ENCODE measurements around the gene XIRP2.

The XIRP2 gene

DNA sequence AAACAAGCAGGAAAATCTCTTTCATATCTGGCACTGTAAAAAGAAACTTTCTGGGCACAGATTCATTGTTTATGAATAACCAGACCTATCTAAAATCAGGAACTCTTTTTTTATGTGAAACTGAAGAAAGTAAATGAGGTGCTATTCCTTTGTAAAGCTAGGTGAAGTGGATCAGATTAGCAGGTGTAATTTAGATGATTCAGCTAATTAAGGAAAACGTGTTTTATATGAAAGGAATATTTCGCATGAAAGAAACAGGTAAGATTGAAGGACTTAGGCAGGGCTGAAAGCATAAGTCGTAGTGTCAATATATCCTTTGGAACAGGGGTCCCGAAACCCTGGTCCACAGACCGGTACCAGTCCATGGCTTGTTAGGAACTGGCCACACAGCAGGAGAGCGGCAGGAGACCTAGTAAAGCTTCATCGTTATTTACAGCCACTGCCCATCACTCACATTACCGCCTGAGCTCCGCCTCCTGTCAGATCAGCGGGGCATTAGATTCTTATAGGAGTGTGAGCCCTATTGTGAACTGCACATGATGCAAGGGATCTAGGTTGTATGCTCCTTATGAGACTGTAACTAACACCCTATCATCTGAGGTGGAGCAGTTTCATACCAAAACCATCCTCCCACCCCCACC lies 20.3 kb upstream of the XIRP2 start:
- H3K4ac ChIP-seq (ENCODE audit: low read depth, low read length), result no peak overlapping the region
- 100% methylated on average over 2 of the region's 10 CpGs for WGBS (ENCODE audit: extremely low coverage, insufficient coverage, low lambda C conversion rate)

DNA sequence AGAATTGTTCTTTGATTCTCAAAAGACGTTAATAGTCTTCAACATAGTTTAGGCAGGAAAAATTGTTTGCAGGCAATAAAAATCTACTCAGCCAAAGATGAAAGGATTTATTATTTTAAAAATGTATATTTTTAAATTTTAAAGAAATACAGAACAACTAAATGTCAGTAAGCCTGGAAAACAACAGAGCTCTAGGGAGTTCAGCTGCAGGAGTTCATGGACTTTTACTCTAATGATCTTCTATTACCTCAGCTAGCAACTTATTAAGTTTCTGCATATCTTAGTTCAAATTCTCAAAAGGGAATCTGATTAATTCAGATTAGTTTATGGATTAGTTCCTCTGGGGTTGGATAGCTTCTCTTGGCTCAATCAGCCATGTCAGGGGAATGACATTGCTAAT lies 17.9 kb upstream of the XIRP2 start:
- no peaks in the 10 kb centered on the region for H3K79me2 ChIP-seq (ENCODE audit: control insufficient read depth, insufficient read depth, low read length)
- H3K9ac ChIP-seq (ENCODE audit: low read length), result no peak overlapping the region
- H2BK5ac ChIP-seq (ENCODE audit: low read length), result no peak overlapping the region
- no peak overlapping the region for H3K27ac ChIP-seq (ENCODE audit: low read depth, low read length)
- H3K36me3 ChIP-seq (ENCODE audit: control insufficient read depth, insufficient read depth, low read length), result no peaks in the 10 kb centered on the region
- H2BK15ac ChIP-seq (replicated peaks; ENCODE audit: low read depth), result no peak overlapping the region
- no peak overlapping the region for H3K18ac ChIP-seq (ENCODE audit: low read length)
- no peaks in the 10 kb centered on the region for H3K27me3 ChIP-seq (ENCODE audit: insufficient read depth, low read length, poor library complexity)
- no peak overlapping the region for H2BK120ac ChIP-seq (ENCODE audit: low read depth, low read length)
- H3K4me2 ChIP-seq (ENCODE audit: low read length), result no peak overlapping the region
- H3K56ac ChIP-seq (ENCODE audit: low read length), result no peak overlapping the region
- no peak overlapping the region for H3K4me3 ChIP-seq (ENCODE audit: low read length)
- no peak for DNase-seq
- no peak overlapping the region for H3K4ac ChIP-seq (ENCODE audit: low read depth, low read length)
- H4K5ac ChIP-seq (ENCODE audit: low read length), result no peak overlapping the region
- H3K4me1 ChIP-seq (ENCODE audit: control insufficient read depth, low read depth, low read length), result no peaks in the 10 kb centered on the region
- no peak overlapping the region for H2AK5ac ChIP-seq (ENCODE audit: low read length)
- no CpG with 5 or more reads among the region's 1 CpG for WGBS (ENCODE audit: extremely low coverage, insufficient coverage, low lambda C conversion rate)
- no peak overlapping the region for H3K23ac ChIP-seq (ENCODE audit: low read length)
- no peaks in the 10 kb centered on the region for H3K79me1 ChIP-seq (ENCODE audit: low read length)
- no peak overlapping the region for H4K8ac ChIP-seq (ENCODE audit: low read depth, low read length)

More for the DNA sequence above, 20.3 kb upstream of the XIRP2 start:
- H3K23ac ChIP-seq (ENCODE audit: low read length), result no peak overlapping the region
- H3K27ac ChIP-seq (ENCODE audit: low read depth, low read length), result no peak overlapping the region
- H3K56ac ChIP-seq (ENCODE audit: low read length), result no peak overlapping the region
- H3K4me1 ChIP-seq (ENCODE audit: control insufficient read depth, low read depth, low read length), result no peaks in the 10 kb centered on the region
- H2BK15ac ChIP-seq (replicated peaks; ENCODE audit: low read depth), result no peak overlapping the region
- no peaks in the 10 kb centered on the region for H3K27me3 ChIP-seq (ENCODE audit: insufficient read depth, low read length, poor library complexity)
- no peak overlapping the region for H4K5ac ChIP-seq (ENCODE audit: low read length)
- no peak overlapping the region for H2BK5ac ChIP-seq (ENCODE audit: low read length)
- H2BK120ac ChIP-seq (ENCODE audit: low read depth, low read length), result no peak overlapping the region
- H3K9ac ChIP-seq (ENCODE audit: low read length), result no peak overlapping the region
- no peak overlapping the region for H2AK5ac ChIP-seq (ENCODE audit: low read length)
- H3K4me3 ChIP-seq (ENCODE audit: low read length), result no peak overlapping the region
- DNase-seq, result no peak
- no peaks in the 10 kb centered on the region for H3K79me2 ChIP-seq (ENCODE audit: control insufficient read depth, insufficient read depth, low read length)
- no peak overlapping the region for H4K8ac ChIP-seq (ENCODE audit: low read depth, low read length)
- no peak overlapping the region for H3K4me2 ChIP-seq (ENCODE audit: low read length)
- no peaks in the 10 kb centered on the region for H3K79me1 ChIP-seq (ENCODE audit: low read length)
- no peaks in the 10 kb centered on the region for H3K36me3 ChIP-seq (ENCODE audit: control insufficient read depth, insufficient read depth, low read length)
- no peak overlapping the region for H3K18ac ChIP-seq (ENCODE audit: low read length)

DNA sequence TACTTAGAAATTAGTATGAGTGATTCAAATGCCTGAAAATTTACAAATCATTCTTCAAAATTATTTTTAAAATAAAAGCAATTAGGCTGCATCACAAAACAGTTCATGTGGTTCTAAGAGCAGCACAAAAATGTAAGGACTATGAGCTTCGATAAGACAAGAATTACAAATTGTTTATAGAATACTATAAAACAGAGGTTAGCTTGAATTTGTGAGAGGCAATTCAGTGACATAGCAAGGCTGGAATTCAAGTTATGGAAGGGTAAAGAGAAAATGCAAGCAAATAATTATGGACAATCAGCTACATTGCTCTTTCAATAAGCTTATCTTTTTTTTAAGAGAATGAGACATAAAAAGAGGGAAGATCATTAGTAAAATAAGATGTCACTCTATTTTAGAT lies 7.1 kb upstream of the XIRP2 start:
- Histone ChIP-seq H3K4me3 (ENCODE audit: low read length) (no peak overlapping the region), H3K4me1 (ENCODE audit: control insufficient read depth, low read depth, low read length) (no peaks in the 10 kb centered on the region), H3K36me3 (ENCODE audit: control insufficient read depth, insufficient read depth, low read length) (no peaks in the 10 kb centered on the region), H3K79me2 (ENCODE audit: control insufficient read depth, insufficient read depth, low read length) (no peaks in the 10 kb centered on the region), H2AK5ac (ENCODE audit: low read length) (no peak overlapping the region), H3K4ac (ENCODE audit: low read depth, low read length) (no peak overlapping the region), H2BK15ac (replicated peaks; ENCODE audit: low read depth) (no peak overlapping the region), H3K56ac (ENCODE audit: low read length) (no peak overlapping the region), H3K4me2 (ENCODE audit: low read length) (no peak overlapping the region), H2BK5ac (ENCODE audit: low read length) (no peak overlapping the region), H3K23ac (ENCODE audit: low read length) (no peak overlapping the region), H4K5ac (ENCODE audit: low read length) (no peak overlapping the region), H3K79me1 (ENCODE audit: low read length) (no peaks in the 10 kb centered on the region), H3K18ac (ENCODE audit: low read length) (no peak overlapping the region), H3K9ac (ENCODE audit: low read length) (no peak overlapping the region), H3K27me3 (ENCODE audit: insufficient read depth, low read length, poor library complexity) (no peaks in the 10 kb centered on the region), H2BK120ac (ENCODE audit: low read depth, low read length) (no peak overlapping the region), H4K8ac (ENCODE audit: low read depth, low read length) (no peak overlapping the region), H3K27ac (ENCODE audit: low read depth, low read length) (no peak overlapping the region)
- DNase-seq, result no peak
- WGBS (ENCODE audit: extremely low coverage, insufficient coverage, low lambda C conversion rate), result no CpG with 5 or more reads among the region's 1 CpG

DNA sequence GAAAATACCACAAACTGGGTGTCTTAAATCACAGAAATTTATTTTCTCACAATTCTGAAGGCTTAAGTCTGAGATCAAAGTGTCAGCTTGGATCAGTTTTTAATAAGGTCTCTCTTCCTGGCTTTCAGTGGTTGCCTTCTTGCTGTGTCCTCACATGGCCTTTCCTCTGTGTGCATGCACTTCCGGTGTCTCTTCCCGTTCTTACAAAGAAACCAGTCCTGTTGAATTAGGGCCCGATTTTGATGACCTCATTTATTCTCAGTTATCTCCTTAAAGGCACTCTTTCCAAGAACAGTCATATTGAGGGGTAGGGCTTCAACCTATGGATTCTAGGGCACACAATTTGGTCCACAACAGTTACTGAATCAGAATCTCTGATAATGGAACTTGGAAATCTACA lies 5.4 kb upstream of the XIRP2 start:
- H2BK5ac ChIP-seq (ENCODE audit: low read length), result no peak overlapping the region
- no peaks in the 10 kb centered on the region for H3K36me3 ChIP-seq (ENCODE audit: control insufficient read depth, insufficient read depth, low read length)
- DNase-seq, result no peak
- H4K8ac ChIP-seq (ENCODE audit: low read depth, low read length), result no peak overlapping the region
- no peak overlapping the region for H3K56ac ChIP-seq (ENCODE audit: low read length)
- H3K4me1 ChIP-seq (ENCODE audit: control insufficient read depth, low read depth, low read length), result no peaks in the 10 kb centered on the region
- H3K4me3 ChIP-seq (ENCODE audit: low read length), result no peak overlapping the region
- no CpG with 5 or more reads among the region's 3 CpGs for WGBS (ENCODE audit: extremely low coverage, insufficient coverage, low lambda C conversion rate)
- no peak overlapping the region for H3K27ac ChIP-seq (ENCODE audit: low read depth, low read length)
- H3K27me3 ChIP-seq (ENCODE audit: insufficient read depth, low read length, poor library complexity), result no peaks in the 10 kb centered on the region
- H3K23ac ChIP-seq (ENCODE audit: low read length), result no peak overlapping the region
- H3K9ac ChIP-seq (ENCODE audit: low read length), result no peak overlapping the region
- no peak overlapping the region for H2BK120ac ChIP-seq (ENCODE audit: low read depth, low read length)
- H3K4ac ChIP-seq (ENCODE audit: low read depth, low read length), result no peak overlapping the region
- no peak overlapping the region for H2AK5ac ChIP-seq (ENCODE audit: low read length)
- H3K79me1 ChIP-seq (ENCODE audit: low read length), result no peaks in the 10 kb centered on the region
- no peak overlapping the region for H3K4me2 ChIP-seq (ENCODE audit: low read length)
- H4K5ac ChIP-seq (ENCODE audit: low read length), result no peak overlapping the region
- no peaks in the 10 kb centered on the region for H3K79me2 ChIP-seq (ENCODE audit: control insufficient read depth, insufficient read depth, low read length)
- no peak overlapping the region for H2BK15ac ChIP-seq (replicated peaks; ENCODE audit: low read depth)
- no peak overlapping the region for H3K18ac ChIP-seq (ENCODE audit: low read length)

DNA sequence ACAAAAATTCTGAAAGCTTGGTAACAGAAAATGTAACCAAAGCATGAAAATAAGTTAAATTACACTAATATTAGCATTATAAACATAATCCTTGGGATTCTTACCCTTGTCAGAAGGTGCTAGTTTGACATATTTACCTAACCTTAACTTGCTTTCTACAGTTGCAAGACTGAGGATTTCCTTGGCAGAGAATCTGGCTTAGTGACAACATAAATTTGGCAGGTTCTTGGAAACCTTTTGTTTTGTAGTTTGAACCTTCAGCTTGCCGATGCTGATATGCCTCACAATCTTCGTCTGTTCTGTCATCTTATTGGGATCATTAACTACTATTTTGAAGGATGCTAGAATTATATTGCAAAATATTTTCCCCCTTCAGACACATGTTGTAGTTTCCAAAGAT lies 3.4 kb downstream of the XIRP2 start:
- no peak overlapping the region for H2BK15ac ChIP-seq (replicated peaks; ENCODE audit: low read depth)
- H4K5ac ChIP-seq (ENCODE audit: low read length), result no peak overlapping the region
- no peak overlapping the region for H2BK120ac ChIP-seq (ENCODE audit: low read depth, low read length)
- no peak overlapping the region for H3K18ac ChIP-seq (ENCODE audit: low read length)
- no peaks in the 10 kb centered on the region for H3K27me3 ChIP-seq (ENCODE audit: insufficient read depth, low read length, poor library complexity)
- H3K4me1 ChIP-seq (ENCODE audit: control insufficient read depth, low read depth, low read length), result no peaks in the 10 kb centered on the region
- no peak overlapping the region for H3K4ac ChIP-seq (ENCODE audit: low read depth, low read length)
- no peak overlapping the region for H2BK5ac ChIP-seq (ENCODE audit: low read length)
- H3K9ac ChIP-seq (ENCODE audit: low read length), result no peak overlapping the region
- no peak overlapping the region for H3K23ac ChIP-seq (ENCODE audit: low read length)
- no peaks in the 10 kb centered on the region for H3K79me1 ChIP-seq (ENCODE audit: low read length)
- no peak overlapping the region for H3K4me2 ChIP-seq (ENCODE audit: low read length)
- no peak overlapping the region for H3K4me3 ChIP-seq (ENCODE audit: low read length)
- H3K79me2 ChIP-seq (ENCODE audit: control insufficient read depth, insufficient read depth, low read length), result no peaks in the 10 kb centered on the region
- no peak overlapping the region for H2AK5ac ChIP-seq (ENCODE audit: low read length)
- H3K56ac ChIP-seq (ENCODE audit: low read length), result no peak overlapping the region
- no peak overlapping the region for H3K27ac ChIP-seq (ENCODE audit: low read depth, low read length)
- no peaks in the 10 kb centered on the region for H3K36me3 ChIP-seq (ENCODE audit: control insufficient read depth, insufficient read depth, low read length)
- WGBS (ENCODE audit: extremely low coverage, insufficient coverage, low lambda C conversion rate), result no CpG with 5 or more reads among the region's 2 CpGs
- H4K8ac ChIP-seq (ENCODE audit: low read depth, low read length), result no peak overlapping the region
- no peak for DNase-seq

DNA sequence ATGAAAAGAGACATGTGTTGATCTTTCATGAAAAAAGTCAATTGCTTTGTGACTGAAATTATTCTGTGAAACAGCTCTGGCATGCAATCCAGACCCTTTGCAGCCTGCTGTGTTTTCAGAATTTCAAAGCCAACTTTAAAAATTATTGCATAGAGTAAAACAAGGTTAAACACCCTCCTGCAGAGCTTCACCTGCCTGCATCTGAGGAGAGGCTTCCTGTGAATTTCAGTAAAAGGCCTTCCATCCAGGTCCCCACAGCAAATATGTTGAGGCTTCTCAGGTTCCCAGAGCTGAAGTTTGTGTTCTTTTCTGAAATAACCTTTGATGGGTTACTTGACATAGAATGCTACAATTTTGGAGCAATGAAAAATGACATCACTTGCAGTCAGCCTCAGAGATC lies 4.1 kb downstream of the XIRP2 start:
- H2BK5ac ChIP-seq (ENCODE audit: low read length), result no peak overlapping the region
- H3K27ac ChIP-seq (ENCODE audit: low read depth, low read length), result no peak overlapping the region
- no peaks in the 10 kb centered on the region for H3K36me3 ChIP-seq (ENCODE audit: control insufficient read depth, insufficient read depth, low read length)
- H2BK15ac ChIP-seq (replicated peaks; ENCODE audit: low read depth), result no peak overlapping the region
- no peak overlapping the region for H3K4ac ChIP-seq (ENCODE audit: low read depth, low read length)
- no peak overlapping the region for H3K9ac ChIP-seq (ENCODE audit: low read length)
- H3K23ac ChIP-seq (ENCODE audit: low read length), result no peak overlapping the region
- DNase-seq, result no peak
- H3K56ac ChIP-seq (ENCODE audit: low read length), result no peak overlapping the region
- H3K79me1 ChIP-seq (ENCODE audit: low read length), result no peaks in the 10 kb centered on the region
- H3K18ac ChIP-seq (ENCODE audit: low read length), result no peak overlapping the region
- H4K5ac ChIP-seq (ENCODE audit: low read length), result no peak overlapping the region
- H3K4me1 ChIP-seq (ENCODE audit: control insufficient read depth, low read depth, low read length), result no peaks in the 10 kb centered on the region
- no peak overlapping the region for H3K4me2 ChIP-seq (ENCODE audit: low read length)
- H2BK120ac ChIP-seq (ENCODE audit: low read depth, low read length), result no peak overlapping the region
- no peaks in the 10 kb centered on the region for H3K79me2 ChIP-seq (ENCODE audit: control insufficient read depth, insufficient read depth, low read length)
- no peak overlapping the region for H4K8ac ChIP-seq (ENCODE audit: low read depth, low read length)
- no peak overlapping the region for H2AK5ac ChIP-seq (ENCODE audit: low read length)
- H3K27me3 ChIP-seq (ENCODE audit: insufficient read depth, low read length, poor library complexity), result no peaks in the 10 kb centered on the region
- no peak overlapping the region for H3K4me3 ChIP-seq (ENCODE audit: low read length)
